Breast epithelium (tissue), 4 donors: ENCODE results near the gene UPP1. TPM values are rescaled to one million over a fixed set of nuclear protein-coding genes. Genes with fewer than 3 reads are reported as not detected.
"Not testable (repeated sequence)": the region's sequence is repeated elsewhere in the genome, so short reads cannot be mapped to it uniquely, and the experiment has no call there.

Source experiments
- DNase-seq, 2 donors: peaks; one replicate each; pipeline ENCODE4 v3.0.0-alpha.2; 2019; ENCODE audit warnings: low spot score in 2 of 2
- H3K27ac ChIP-seq, 2 donors: fragments of 200-600 bp; sonication (generic) in 1 of 2; one replicate each; pipeline ENCODE4 v1.5.1; 2016 to 2019; ENCODE audit warnings: mild to moderate bottlenecking in 1 of 2
- H3K27me3 ChIP-seq, 2 donors: fragments of 200-600 bp; sonication (generic) in 1 of 2; one replicate each; pipeline versions ENCODE4 v1.5.1 to v1.6.0; 2017 to 2019; ENCODE audit warnings: control low read depth in 1 of 2, mild to moderate bottlenecking in 1 of 2
- H3K36me3 ChIP-seq: fragments of 200-600 bp; one replicate; pipeline ENCODE4 v1.5.1; 2019
- H3K4me1 ChIP-seq, 2 donors: fragments of 200-600 bp; sonication (generic); one replicate each; pipeline ENCODE4 v1.5.1; 2016 to 2019; ENCODE audit warnings: control low read depth in 1 of 2
- H3K4me3 ChIP-seq, 3 donors: fragments of 200-600 bp; sonication (generic); 1 replicate in 2 of 3; 2 replicates in 1 of 3; pipeline ENCODE4 v1.5.1; 2016 to 2019; ENCODE audit warnings: mild to moderate bottlenecking in 3 of 3, moderate library complexity in 2 of 3
- H3K9me3 ChIP-seq, 2 donors: fragments of 200-600 bp; sonication (generic) in 1 of 2; one replicate each; pipeline ENCODE4 v1.5.1; 2016 to 2019; ENCODE audit warnings: control low read depth in 1 of 2
- POLR2A ChIP-seq: fragments of 450-650 bp; IDR thresholded peaks from one replicate; pipeline ENCODE4 v1.6.1; 2016; ENCODE audit warnings: antibody characterized with exemption, mild to moderate bottlenecking, moderate library complexity
- POLR2AphosphoS5 ChIP-seq, 3 donors: sonication (generic); formaldehyde crosslinking; IDR thresholded peaks; one replicate each; pipeline ENCODE4 v1.6.1; 2017; ENCODE audit warnings: antibody characterized with exemption in 3 of 3
- intact Hi-C: fragments of 100-400 bp; cut with DNase I; formaldehyde crosslinking; loops from one replicate; pipeline ENCODE4 v1.15.1; 2023; ENCODE audit warnings: low total_unique reads
- total RNA-seq, 3 donors: library from RNA; depleted of rRNA; stranded (reverse); fragments of >200 nt; gene quantifications; one replicate each; pipeline ENCODE4 v1.1.0, GENCODE V29; 2016
- TF ChIP-seq, protein P1 (sequence below), 3 donors: fragments of 450-650 bp; IDR thresholded peaks; one replicate each; pipeline ENCODE4 v1.5.1; 2016 to 2017; ENCODE audit warnings: antibody characterized with exemption in 3 of 3, mild to moderate bottlenecking in 3 of 3, moderate library complexity in 3 of 3

UPP1 gene
- total RNA-seq, 3 donors from 2014 or later, result 11.1 to 32.1 (median 19.5) TPM

GRCh38 chr7:48074204-48074654, 14.8 kb upstream of the UPP1 start:
- intact Hi-C loops, result no loop called here
- TF ChIP-seq, protein P1, sequence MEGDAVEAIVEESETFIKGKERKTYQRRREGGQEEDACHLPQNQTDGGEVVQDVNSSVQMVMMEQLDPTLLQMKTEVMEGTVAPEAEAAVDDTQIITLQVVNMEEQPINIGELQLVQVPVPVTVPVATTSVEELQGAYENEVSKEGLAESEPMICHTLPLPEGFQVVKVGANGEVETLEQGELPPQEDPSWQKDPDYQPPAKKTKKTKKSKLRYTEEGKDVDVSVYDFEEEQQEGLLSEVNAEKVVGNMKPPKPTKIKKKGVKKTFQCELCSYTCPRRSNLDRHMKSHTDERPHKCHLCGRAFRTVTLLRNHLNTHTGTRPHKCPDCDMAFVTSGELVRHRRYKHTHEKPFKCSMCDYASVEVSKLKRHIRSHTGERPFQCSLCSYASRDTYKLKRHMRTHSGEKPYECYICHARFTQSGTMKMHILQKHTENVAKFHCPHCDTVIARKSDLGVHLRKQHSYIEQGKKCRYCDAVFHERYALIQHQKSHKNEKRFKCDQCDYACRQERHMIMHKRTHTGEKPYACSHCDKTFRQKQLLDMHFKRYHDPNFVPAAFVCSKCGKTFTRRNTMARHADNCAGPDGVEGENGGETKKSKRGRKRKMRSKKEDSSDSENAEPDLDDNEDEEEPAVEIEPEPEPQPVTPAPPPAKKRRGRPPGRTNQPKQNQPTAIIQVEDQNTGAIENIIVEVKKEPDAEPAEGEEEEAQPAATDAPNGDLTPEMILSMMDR (IDR thresholded peaks at IDR 0.05), result no peak
- TF ChIP-seq POLR2AphosphoS5 (IDR thresholded peaks at IDR 0.05) (no peak), POLR2A (no peak)

GRCh38 chr7:48077423-48077822, 11.6 kb upstream of the UPP1 start:
- no peak overlapping the region for H3K4me3 ChIP-seq
- H3K27ac ChIP-seq, result no peak overlapping the region
- H3K9me3 ChIP-seq, result no peaks in the 10 kb centered on the region
- DNase-seq, result no peak
- TF ChIP-seq, protein P1 (IDR thresholded peaks at IDR 0.05), result no peak
- TF ChIP-seq POLR2A (no peak), POLR2AphosphoS5 (IDR thresholded peaks at IDR 0.05) (no peak)
- intact Hi-C loops, result no loop called here
- no peaks in the 10 kb centered on the region for H3K27me3 ChIP-seq
- H3K36me3 ChIP-seq, result no peaks in the 10 kb centered on the region
- no peaks in the 10 kb centered on the region for H3K4me1 ChIP-seq

More at GRCh38 chr7:48074204-48074654, 14.8 kb upstream of the UPP1 start:
- Histone ChIP-seq H3K36me3 (no peaks in the 10 kb centered on the region), H3K4me1 (no peaks in the 10 kb centered on the region), H3K4me3 (no peak overlapping the region), H3K27me3 (no peaks in the 10 kb centered on the region), H3K27ac (no peak overlapping the region), H3K9me3 (no peaks in the 10 kb centered on the region)
- DNase-seq, result no peak

DNA sequence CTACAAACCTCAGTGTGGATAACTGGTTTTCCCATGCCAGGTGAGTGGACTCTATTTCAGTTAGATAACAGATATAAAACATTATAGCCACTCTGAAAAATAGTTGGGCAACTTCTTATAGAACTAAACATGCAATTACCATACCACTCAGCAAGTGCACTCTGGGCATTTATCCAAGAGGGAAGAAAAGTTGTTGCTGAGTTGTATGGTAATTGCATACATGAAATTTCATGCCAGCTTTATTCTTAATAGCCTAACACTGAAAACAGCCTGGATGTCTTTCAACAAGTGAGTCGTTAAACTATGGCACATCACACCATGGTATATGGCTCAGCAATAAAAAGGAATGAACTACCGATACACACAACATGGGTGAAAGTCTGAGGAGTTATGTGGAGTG, 10.6 kb upstream of the UPP1 start:
- TF ChIP-seq POLR2AphosphoS5 (IDR thresholded peaks at IDR 0.05) (no peak), POLR2A (no peak)
- TF ChIP-seq, protein P1 (IDR thresholded peaks at IDR 0.05), result no peak
- intact Hi-C loops, result no loop called here
- Histone ChIP-seq H3K9me3 (no peaks in the 10 kb centered on the region), H3K36me3 (no peaks in the 10 kb centered on the region), H3K27ac (no peak overlapping the region), H3K4me1 (no peaks in the 10 kb centered on the region), H3K27me3 (no peaks in the 10 kb centered on the region), H3K4me3 (no peak overlapping the region)
- DNase-seq, result no peak

DNA sequence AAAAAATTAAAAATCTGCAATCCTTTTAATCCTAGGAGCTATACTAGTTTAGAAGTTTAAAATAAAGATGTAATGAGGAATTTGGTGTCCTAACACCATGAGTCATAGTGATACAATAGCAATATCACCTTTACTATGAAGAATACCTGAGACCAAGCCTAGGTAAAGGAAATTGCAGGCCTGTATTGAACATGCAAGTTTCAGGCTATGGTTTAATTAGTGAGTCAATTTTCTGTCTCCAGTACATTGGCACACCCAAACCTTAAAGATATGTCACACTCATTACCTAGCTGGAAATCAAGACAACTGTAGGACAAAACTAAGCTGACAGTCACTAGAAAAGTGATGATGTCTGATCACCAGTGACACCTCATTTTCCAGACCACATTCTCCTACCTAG, 6.7 kb upstream of the UPP1 start:
- DNase-seq, H3K27me3 ChIP-seq, H3K9me3 ChIP-seq, H3K36me3 ChIP-seq, intact Hi-C loops, H3K27ac ChIP-seq, H3K4me1 ChIP-seq, H3K4me3 ChIP-seq: not testable (repeated sequence)

DNA sequence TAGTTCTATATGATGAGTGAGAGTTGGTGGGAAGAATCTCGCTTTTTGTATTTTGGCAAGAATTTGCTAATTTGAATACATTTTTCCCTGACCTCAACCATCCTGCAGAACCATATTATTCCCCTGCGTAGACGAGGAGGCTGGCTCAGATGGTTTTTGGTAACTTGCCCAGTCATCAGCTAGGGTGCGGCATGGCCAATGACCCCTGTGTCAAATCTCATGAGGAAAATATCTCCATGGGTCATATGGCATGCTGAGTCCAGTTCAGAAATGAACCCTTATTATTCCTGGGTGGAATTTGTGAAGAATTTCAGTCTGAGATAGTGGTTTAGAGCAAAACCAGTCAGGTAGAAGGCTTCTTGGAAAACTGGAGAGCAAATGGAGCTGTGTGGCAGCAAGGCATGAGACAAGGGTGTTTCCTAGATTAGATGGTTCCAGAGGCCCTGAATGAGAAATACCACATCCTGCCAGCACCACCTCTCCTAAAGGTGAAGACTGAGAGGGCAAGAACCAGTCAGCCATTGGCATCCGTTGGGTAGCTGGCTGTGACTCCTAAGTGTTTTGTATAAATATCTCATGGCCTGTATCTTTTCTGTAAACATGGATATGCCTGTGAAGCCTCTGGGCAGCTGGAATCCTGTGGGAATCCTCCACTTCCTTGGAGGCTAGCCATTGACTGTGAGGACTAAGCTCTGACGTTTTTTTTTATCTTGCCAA, 5.8 kb upstream of the UPP1 start:
- Histone ChIP-seq H3K4me3 (no peak overlapping the region), H3K36me3 (no peaks in the 10 kb centered on the region), H3K27ac (no peak overlapping the region), H3K9me3 (no peaks in the 10 kb centered on the region), H3K27me3 (no peaks in the 10 kb centered on the region), H3K4me1 (no peaks in the 10 kb centered on the region)
- TF ChIP-seq POLR2AphosphoS5 (IDR thresholded peaks at IDR 0.05) (no peak), POLR2A (no peak)
- TF ChIP-seq, protein P1 (IDR thresholded peaks at IDR 0.05), result no peak
- DNase-seq, result no peak
- intact Hi-C loops, result no loop called here
